Adipocyte (in vitro differentiated cells): Measurements from ENCODE around the gene AHNAK.
A peak's percentile ranks its signal among the peaks of the same experiment; 100 is the strongest.
"Not testable (repeated sequence)": the region's sequence is repeated elsewhere in the genome, so short reads cannot be mapped to it uniquely, and the experiment has no call there.

Source experiments
- DNase-seq: peaks from one replicate; pipeline ENCODE4 v3.0.0-alpha.2; 2015; ENCODE audit warnings: low read depth
- H3K27me3 ChIP-seq: replicated peaks from 2 replicates; pipeline ENCODE4 v1.7.0; 2013; ENCODE audit warnings: mild to moderate bottlenecking, low read length, moderate library complexity; ENCODE audit not compliant: control insufficient read depth, insufficient read depth
- H3K36me3 ChIP-seq: 2 replicates; pipeline ENCODE4 v1.7.0; 2013; ENCODE audit warnings: low read length, mild to moderate bottlenecking, moderate library complexity; ENCODE audit not compliant: control insufficient read depth, insufficient read depth, severe bottlenecking
- H3K4me1 ChIP-seq: 2 replicates; pipeline ENCODE4 v1.7.0; 2013; ENCODE audit warnings: mild to moderate bottlenecking, low read length, moderate library complexity; ENCODE audit not compliant: control insufficient read depth, insufficient read depth
- H3K4me3 ChIP-seq: 2 replicates; pipeline ENCODE4 v1.7.0; 2013; ENCODE audit warnings: mild to moderate bottlenecking, low read length, moderate library complexity
- H3K9ac ChIP-seq: 2 replicates; pipeline ENCODE4 v1.7.0; 2013; ENCODE audit warnings: mild to moderate bottlenecking, low read length, moderate library complexity
- H3K9me3 ChIP-seq: 2 replicates; pipeline ENCODE4 v1.7.0; 2013; ENCODE audit warnings: mild to moderate bottlenecking, low read length, moderate library complexity; ENCODE audit not compliant: control insufficient read depth

Gene AHNAK, protein sequence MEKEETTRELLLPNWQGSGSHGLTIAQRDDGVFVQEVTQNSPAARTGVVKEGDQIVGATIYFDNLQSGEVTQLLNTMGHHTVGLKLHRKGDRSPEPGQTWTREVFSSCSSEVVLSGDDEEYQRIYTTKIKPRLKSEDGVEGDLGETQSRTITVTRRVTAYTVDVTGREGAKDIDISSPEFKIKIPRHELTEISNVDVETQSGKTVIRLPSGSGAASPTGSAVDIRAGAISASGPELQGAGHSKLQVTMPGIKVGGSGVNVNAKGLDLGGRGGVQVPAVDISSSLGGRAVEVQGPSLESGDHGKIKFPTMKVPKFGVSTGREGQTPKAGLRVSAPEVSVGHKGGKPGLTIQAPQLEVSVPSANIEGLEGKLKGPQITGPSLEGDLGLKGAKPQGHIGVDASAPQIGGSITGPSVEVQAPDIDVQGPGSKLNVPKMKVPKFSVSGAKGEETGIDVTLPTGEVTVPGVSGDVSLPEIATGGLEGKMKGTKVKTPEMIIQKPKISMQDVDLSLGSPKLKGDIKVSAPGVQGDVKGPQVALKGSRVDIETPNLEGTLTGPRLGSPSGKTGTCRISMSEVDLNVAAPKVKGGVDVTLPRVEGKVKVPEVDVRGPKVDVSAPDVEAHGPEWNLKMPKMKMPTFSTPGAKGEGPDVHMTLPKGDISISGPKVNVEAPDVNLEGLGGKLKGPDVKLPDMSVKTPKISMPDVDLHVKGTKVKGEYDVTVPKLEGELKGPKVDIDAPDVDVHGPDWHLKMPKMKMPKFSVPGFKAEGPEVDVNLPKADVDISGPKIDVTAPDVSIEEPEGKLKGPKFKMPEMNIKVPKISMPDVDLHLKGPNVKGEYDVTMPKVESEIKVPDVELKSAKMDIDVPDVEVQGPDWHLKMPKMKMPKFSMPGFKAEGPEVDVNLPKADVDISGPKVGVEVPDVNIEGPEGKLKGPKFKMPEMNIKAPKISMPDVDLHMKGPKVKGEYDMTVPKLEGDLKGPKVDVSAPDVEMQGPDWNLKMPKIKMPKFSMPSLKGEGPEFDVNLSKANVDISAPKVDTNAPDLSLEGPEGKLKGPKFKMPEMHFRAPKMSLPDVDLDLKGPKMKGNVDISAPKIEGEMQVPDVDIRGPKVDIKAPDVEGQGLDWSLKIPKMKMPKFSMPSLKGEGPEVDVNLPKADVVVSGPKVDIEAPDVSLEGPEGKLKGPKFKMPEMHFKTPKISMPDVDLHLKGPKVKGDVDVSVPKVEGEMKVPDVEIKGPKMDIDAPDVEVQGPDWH (N-terminal part only)

DNA sequence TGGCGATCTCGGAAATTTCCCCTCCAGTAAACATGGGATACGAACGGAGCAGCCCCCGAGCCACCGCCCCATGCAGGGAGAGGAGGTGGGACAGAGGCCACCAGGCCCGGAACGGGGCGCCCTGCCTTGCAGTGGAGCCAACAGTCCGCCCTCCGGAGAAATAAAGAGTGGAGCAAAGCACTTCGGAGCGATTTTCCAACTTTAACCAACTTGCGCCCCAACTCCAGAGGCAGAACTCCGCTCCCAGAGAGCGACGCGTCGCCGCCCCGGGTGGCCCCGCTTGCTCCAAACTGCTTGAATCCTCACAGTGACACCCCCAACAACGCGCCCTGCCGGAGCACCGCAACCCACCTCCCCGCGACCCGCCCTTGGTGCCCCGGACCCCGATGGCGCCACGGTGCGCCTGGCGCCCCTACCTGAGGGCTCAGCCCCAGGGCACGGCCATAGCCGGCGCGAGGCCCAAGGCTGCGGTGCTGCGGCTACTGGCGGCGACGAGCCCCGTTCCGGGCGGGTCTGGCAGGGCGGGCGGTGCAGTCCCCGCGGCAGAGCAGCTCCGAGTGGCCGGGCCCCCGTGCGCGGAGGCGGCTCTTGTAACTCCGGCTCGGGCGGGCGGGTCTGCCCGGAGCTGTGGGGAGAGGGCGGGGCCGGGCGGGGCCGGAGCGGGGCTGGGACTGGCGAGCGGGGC lies at the start of gene AHNAK:
Gene AHNAK, minus strand, starts transcription at position 563 of the 685 bp plus-strand sequence. CDS start 10,708 bp downstream, outside the sequence.
- H3K27me3 ChIP-seq: no peaks in the 10 kb centered on the region
- H3K4me1 ChIP-seq: peaks cover 23% of the 10 kb centered on the region
- H3K9ac ChIP-seq: peak within 1 kb of the TSS; percentile 100
- no peaks in the 10 kb centered on the region for H3K9me3 ChIP-seq
- peak; percentile 91 for DNase-seq
- peak within 1 kb of the TSS; percentile 94 for H3K4me3 ChIP-seq
- H3K36me3 ChIP-seq: no peaks in the 10 kb centered on the region

- Histone ChIP-seq H3K36me3 (peaks cover 58% of the 10 kb centered on the region), H3K27me3 (no peaks in the 10 kb centered on the region), H3K4me1 (peaks cover 26% of the 10 kb centered on the region), H3K9me3 (no peaks in the 10 kb centered on the region), H3K9ac (no peak overlapping the region), H3K4me3 (no peak overlapping the region)
- DNase-seq: no peak
These were observed 48.5 kb upstream of the AHNAK start for GRCh38 chr11:62595124-62595523.

- Histone ChIP-seq H3K36me3 (peaks cover 61% of the 10 kb centered on the region), H3K9ac (no peak overlapping the region), H3K27me3 (no peaks in the 10 kb centered on the region), H3K9me3 (no peaks in the 10 kb centered on the region), H3K4me1 (peaks cover 11% of the 10 kb centered on the region), H3K4me3 (no peak overlapping the region)
- peak; percentile 76 for DNase-seq
These were observed 46.9 kb upstream of the AHNAK start for GRCh38 chr11:62593434-62594044.

DNA sequence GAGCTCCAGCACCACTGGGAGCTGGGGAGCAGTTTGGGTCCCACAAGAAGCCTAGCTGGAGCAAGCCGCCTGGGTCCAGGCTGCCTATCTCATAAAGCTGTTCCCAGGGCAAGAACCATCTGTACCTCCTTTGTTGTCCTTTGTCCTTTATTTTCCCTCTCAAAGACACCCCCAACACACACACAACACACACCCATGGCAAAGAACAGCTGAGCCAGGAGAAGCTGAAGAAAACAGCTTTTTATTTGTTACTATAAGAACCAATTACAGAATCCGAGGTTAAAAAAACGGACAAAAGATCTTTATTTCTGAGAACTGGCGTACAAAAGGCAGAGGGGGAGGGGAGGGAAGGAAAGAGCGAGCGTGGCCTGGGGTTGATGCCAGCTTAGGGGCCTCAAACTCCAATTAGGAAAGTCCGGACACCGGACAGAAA lies 46.4 kb upstream of the AHNAK start:
- no peak for DNase-seq
- H3K9me3 ChIP-seq: no peaks in the 10 kb centered on the region
- H3K9ac ChIP-seq: peak overlapping the region; percentile 94
- H3K27me3 ChIP-seq: no peaks in the 10 kb centered on the region
- no peak overlapping the region for H3K4me3 ChIP-seq
- H3K4me1 ChIP-seq: peaks cover 11% of the 10 kb centered on the region
- H3K36me3 ChIP-seq: peaks cover 56% of the 10 kb centered on the region

- no peaks in the 10 kb centered on the region for H3K27me3 ChIP-seq
- peaks cover 15% of the 10 kb centered on the region for H3K4me1 ChIP-seq
- peak overlapping the region; percentile 92 for H3K4me3 ChIP-seq
- peaks cover 56% of the 10 kb centered on the region for H3K36me3 ChIP-seq
- DNase-seq: no peak
- H3K9ac ChIP-seq: peak overlapping the region; percentile 94
- H3K9me3 ChIP-seq: no peaks in the 10 kb centered on the region
These were observed 45.7 kb upstream of the AHNAK start for GRCh38 chr11:62592146-62592815.

GRCh38 chr11:62591448-62592145 lies 45.0 kb upstream of the AHNAK start, which contains the start of gene TUT1:
Gene TUT1 (minus strand): TSS chr11:62591523. CDS start chr11:62591485, 38 bp downstream.
- peaks cover 52% of the 10 kb centered on the region for H3K36me3 ChIP-seq

GRCh38 chr11:62588966-62589637 lies 42.5 kb upstream of the AHNAK start:
- H3K27me3 ChIP-seq: no peaks in the 10 kb centered on the region
- H3K9me3 ChIP-seq: no peaks in the 10 kb centered on the region
- peaks cover 39% of the 10 kb centered on the region for H3K36me3 ChIP-seq
- peaks cover 15% of the 10 kb centered on the region for H3K4me1 ChIP-seq
- DNase-seq: peak; percentile 54
- H3K4me3 ChIP-seq: no peak overlapping the region
- H3K9ac ChIP-seq: no peak overlapping the region

More at GRCh38 chr11:62591448-62592145, 45.0 kb upstream of the AHNAK start, which contains the start of gene TUT1:
- Histone ChIP-seq H3K9ac (peak within 1 kb of the TSS; percentile 94), H3K4me3 (peak within 1 kb of the TSS; percentile 92), H3K27me3 (no peaks in the 10 kb centered on the region), H3K4me1 (peaks cover 15% of the 10 kb centered on the region), H3K9me3 (no peaks in the 10 kb centered on the region)
- DNase-seq: peak; percentile 100

DNA sequence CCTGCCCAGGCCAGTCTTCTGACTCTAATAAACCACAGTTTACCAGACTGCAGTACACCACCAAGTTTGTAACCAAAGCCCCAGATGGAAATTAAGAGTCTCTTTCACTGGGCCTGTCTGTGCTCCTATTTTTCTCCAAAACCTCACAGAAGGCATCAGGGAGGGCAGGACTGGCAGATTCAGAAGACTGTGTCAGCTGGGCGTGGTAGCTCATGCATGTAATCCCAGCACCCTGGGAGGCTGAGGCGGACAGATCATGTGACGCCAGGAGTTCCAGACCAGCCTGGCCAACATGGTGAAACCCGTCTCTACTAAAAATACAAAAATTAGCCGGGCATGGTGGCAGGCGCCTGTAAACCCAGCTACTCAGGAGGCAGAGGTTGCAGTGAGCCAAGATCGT lies 38.8 kb upstream of the AHNAK start:
- not testable (repeated sequence) for H3K9ac ChIP-seq, H3K4me1 ChIP-seq, DNase-seq, H3K27me3 ChIP-seq, H3K4me3 ChIP-seq, H3K9me3 ChIP-seq
- H3K36me3 ChIP-seq: peaks cover 37% of the 10 kb centered on the region

DNA sequence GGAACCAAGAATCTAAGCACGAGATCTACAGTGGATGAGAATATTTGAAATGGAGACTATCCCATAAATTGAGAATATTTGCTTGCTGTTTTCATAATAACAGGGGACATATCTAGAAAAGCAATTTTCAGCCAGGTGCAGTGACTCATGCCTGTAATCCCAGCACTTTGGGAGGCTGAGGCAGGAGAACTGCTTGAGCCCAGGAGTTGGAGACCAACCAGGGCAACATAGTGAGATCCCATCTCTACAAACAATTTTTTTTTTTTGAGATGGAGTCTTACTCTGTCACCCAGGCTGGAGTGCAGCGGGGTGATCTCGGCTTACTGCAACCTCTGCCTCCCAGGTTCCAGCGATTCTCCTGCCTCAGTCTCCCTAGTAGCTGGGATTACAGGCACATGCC lies 35.1 kb upstream of the AHNAK start:
- H3K9me3 ChIP-seq, H3K27me3 ChIP-seq, DNase-seq, H3K4me3 ChIP-seq, H3K9ac ChIP-seq: not testable (repeated sequence)
- Histone ChIP-seq H3K36me3 (peaks cover 41% of the 10 kb centered on the region), H3K4me1 (peaks cover 12% of the 10 kb centered on the region)
